Measurements from ENCODE around the gene CCDC150. TPM values are rescaled to one million over a fixed set of nuclear protein-coding genes. Genes with fewer than 3 reads are reported as not detected.

CCDC150 gene
- total RNA-seq, 1 donor from 2014 or later = 25.6 TPM

DNA sequence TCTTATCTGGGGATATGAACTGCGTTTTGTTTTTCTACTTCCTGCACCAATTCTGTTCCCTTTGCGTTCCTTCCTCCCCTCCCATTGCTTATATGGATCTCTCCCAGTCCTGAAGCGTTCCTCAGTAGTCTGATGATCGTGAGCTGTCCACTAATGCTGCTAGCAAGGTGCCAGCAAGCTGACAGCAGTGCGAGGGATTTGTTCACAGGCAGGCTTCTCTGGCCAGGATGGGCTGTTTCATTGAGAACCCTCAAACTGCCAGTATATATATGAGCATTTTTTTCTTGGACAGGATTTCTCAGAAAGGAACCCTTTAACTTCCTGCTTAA lies 119.8 kb downstream of the CCDC150 start:
- Mint-ChIP-seq H3K9me3 (ENCODE audit: unreplicated experiment) (peaks cover 16% of the 10 kb centered on the region), H3K27me3 (ENCODE audit: unreplicated experiment) (peaks cover 1% of the 10 kb centered on the region), H3K27ac (ENCODE audit: unreplicated experiment) (no peak overlapping the region), H3K4me3 (ENCODE audit: unreplicated experiment) (no peak overlapping the region), H3K4me1 (ENCODE audit: low read depth, unreplicated experiment) (no peaks in the 10 kb centered on the region), H3K36me3 (ENCODE audit: unreplicated experiment) (peaks cover 34% of the 10 kb centered on the region)
- TF ChIP-seq, protein P1, sequence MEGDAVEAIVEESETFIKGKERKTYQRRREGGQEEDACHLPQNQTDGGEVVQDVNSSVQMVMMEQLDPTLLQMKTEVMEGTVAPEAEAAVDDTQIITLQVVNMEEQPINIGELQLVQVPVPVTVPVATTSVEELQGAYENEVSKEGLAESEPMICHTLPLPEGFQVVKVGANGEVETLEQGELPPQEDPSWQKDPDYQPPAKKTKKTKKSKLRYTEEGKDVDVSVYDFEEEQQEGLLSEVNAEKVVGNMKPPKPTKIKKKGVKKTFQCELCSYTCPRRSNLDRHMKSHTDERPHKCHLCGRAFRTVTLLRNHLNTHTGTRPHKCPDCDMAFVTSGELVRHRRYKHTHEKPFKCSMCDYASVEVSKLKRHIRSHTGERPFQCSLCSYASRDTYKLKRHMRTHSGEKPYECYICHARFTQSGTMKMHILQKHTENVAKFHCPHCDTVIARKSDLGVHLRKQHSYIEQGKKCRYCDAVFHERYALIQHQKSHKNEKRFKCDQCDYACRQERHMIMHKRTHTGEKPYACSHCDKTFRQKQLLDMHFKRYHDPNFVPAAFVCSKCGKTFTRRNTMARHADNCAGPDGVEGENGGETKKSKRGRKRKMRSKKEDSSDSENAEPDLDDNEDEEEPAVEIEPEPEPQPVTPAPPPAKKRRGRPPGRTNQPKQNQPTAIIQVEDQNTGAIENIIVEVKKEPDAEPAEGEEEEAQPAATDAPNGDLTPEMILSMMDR (IDR thresholded peaks at IDR 0.05; ENCODE audit: partially characterized antibody, unreplicated experiment) = no peak
- no peak for DNase-seq

DNA sequence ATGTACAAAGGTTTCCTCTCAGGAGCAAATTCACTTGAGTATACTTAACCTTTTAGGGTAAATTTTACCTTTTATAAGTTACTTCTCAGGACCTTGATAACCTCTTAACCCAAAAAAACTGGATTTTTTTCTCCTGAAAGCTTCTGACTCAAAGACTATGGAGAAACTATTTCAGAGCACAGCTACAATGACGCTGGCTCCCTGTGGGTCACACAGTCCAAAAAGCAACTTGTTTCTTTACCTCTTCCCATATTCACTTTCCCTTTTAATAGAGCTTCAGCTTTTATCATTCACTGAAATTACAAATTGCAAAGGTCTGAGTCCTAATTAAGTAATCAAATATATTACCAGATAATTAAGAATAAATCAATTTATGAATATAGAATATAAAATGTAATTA lies 127.6 kb downstream of the CCDC150 start:
- H3K27me3 Mint-ChIP-seq (ENCODE audit: unreplicated experiment) = no peaks in the 10 kb centered on the region
- TF ChIP-seq, protein P1 (IDR thresholded peaks at IDR 0.05; ENCODE audit: partially characterized antibody, unreplicated experiment) = no peak
- H3K9me3 Mint-ChIP-seq (ENCODE audit: unreplicated experiment) = no peaks in the 10 kb centered on the region
- H3K4me1 Mint-ChIP-seq (ENCODE audit: low read depth, unreplicated experiment) = no peaks in the 10 kb centered on the region
- no peak overlapping the region for H3K4me3 Mint-ChIP-seq (ENCODE audit: unreplicated experiment)
- no peaks in the 10 kb centered on the region for H3K36me3 Mint-ChIP-seq (ENCODE audit: unreplicated experiment)
- H3K27ac Mint-ChIP-seq (ENCODE audit: unreplicated experiment) = no peak overlapping the region
- DNase-seq = no peak

Other genes starting within 250 kb of the CCDC150 start
- 172 TPM for gene HECW2, start 46.2 kb upstream of the CCDC150 start, total RNA-seq (ENCODE audit: unreplicated experiment)
- gene GTF3C3, start 160.0 kb downstream of the CCDC150 start, total RNA-seq (ENCODE audit: unreplicated experiment) = 57.1 TPM
- 0.34 TPM for gene C2orf66, start 169.6 kb downstream of the CCDC150 start, total RNA-seq (ENCODE audit: unreplicated experiment)

Data from glutamatergic neuron (in vitro differentiated cells).